ENCODE results near the gene AFF1.
"Not testable (repeated sequence)": the region's sequence is repeated elsewhere in the genome, so short reads cannot be mapped to it uniquely, and the experiment has no call there.

Gene AFF1

DNA sequence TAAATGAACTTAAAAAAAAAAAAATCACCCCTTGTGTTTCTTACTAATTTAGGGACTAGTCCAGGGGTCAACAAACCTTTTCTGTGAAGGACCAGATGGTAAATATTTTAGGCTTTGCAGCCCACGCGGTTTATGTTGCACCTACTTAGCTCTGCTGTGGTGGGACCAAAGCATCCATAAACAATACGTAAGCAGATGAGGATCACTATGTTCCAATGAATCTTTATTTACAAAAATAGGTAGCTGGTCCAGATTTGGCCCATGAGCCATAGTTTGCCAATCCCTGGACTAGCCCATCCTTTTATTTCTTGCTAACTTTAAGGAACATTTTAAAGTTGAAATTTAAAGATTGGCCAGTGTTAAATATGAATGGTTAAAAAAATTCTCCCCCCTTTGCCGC is 95.3 kb downstream of the AFF1 start:
- H3K4me3 ChIP-seq (ENCODE audit: low read length), result no peak overlapping the region
- H3K9me3 ChIP-seq (ENCODE audit: control insufficient read depth, low read length), result no peaks in the 10 kb centered on the region
- H3K9ac ChIP-seq (ENCODE audit: low read length), result no peak overlapping the region
- no peaks in the 10 kb centered on the region for H3K36me3 ChIP-seq (ENCODE audit: control insufficient read depth, insufficient read depth, low read length)
- H3K27me3 ChIP-seq (ENCODE audit: control insufficient read depth, insufficient read depth, low read length), result no peaks in the 10 kb centered on the region
- peaks cover 55% of the 10 kb centered on the region for H3K4me1 ChIP-seq (ENCODE audit: control insufficient read depth, insufficient read depth, low read length)

GRCh38 chr4:87030755-87031441 is 96.1 kb downstream of the AFF1 start:
- H3K4me3 ChIP-seq (ENCODE audit: low read length), result no peak overlapping the region

DNA sequence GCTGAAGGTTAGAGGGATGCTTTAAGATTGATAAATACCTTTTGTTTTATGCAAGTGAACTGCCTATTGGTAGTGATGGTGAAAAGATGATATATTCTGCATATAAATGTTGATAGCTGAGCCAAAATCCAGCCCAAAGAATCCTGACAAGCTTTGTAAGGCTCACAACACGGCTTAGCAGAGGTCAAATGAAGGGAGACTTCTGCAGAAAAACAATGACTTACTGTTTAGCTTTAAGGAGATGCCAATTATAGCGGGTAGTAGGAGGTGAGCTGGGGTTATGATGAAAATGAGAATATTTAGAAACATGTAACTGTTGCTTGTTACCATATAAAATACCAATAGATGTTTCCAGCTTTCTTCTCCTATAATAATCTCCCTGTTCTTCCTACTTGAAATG is 97.1 kb downstream of the AFF1 start:
- H3K4me3 ChIP-seq (ENCODE audit: low read length), result no peak overlapping the region
- H3K9ac ChIP-seq (ENCODE audit: low read length), result no peak overlapping the region
- H3K4me1 ChIP-seq (ENCODE audit: control insufficient read depth, insufficient read depth, low read length), result peaks cover 51% of the 10 kb centered on the region

More at GRCh38 chr4:87030755-87031441, 96.1 kb downstream of the AFF1 start:
- no peaks in the 10 kb centered on the region for H3K27me3 ChIP-seq (ENCODE audit: control insufficient read depth, insufficient read depth, low read length)
- H3K36me3 ChIP-seq (ENCODE audit: control insufficient read depth, insufficient read depth, low read length), result no peaks in the 10 kb centered on the region
- H3K4me1 ChIP-seq (ENCODE audit: control insufficient read depth, insufficient read depth, low read length), result peaks cover 50% of the 10 kb centered on the region
- no peak overlapping the region for H3K9ac ChIP-seq (ENCODE audit: low read length)
- no peaks in the 10 kb centered on the region for H3K9me3 ChIP-seq (ENCODE audit: control insufficient read depth, low read length)

GRCh38 chr4:87032884-87033533 is 98.2 kb downstream of the AFF1 start:
- Histone ChIP-seq H3K27me3 (ENCODE audit: control insufficient read depth, insufficient read depth, low read length) (no peaks in the 10 kb centered on the region), H3K36me3 (ENCODE audit: control insufficient read depth, insufficient read depth, low read length) (no peaks in the 10 kb centered on the region), H3K9ac (ENCODE audit: low read length) (no peak overlapping the region), H3K9me3 (ENCODE audit: control insufficient read depth, low read length) (no peaks in the 10 kb centered on the region), H3K4me3 (ENCODE audit: low read length) (no peak overlapping the region), H3K4me1 (ENCODE audit: control insufficient read depth, insufficient read depth, low read length) (peaks cover 55% of the 10 kb centered on the region)

More for the DNA sequence above, 97.1 kb downstream of the AFF1 start:
- Histone ChIP-seq H3K9me3 (ENCODE audit: control insufficient read depth, low read length) (no peaks in the 10 kb centered on the region), H3K36me3 (ENCODE audit: control insufficient read depth, insufficient read depth, low read length) (no peaks in the 10 kb centered on the region), H3K27me3 (ENCODE audit: control insufficient read depth, insufficient read depth, low read length) (no peaks in the 10 kb centered on the region)

DNA sequence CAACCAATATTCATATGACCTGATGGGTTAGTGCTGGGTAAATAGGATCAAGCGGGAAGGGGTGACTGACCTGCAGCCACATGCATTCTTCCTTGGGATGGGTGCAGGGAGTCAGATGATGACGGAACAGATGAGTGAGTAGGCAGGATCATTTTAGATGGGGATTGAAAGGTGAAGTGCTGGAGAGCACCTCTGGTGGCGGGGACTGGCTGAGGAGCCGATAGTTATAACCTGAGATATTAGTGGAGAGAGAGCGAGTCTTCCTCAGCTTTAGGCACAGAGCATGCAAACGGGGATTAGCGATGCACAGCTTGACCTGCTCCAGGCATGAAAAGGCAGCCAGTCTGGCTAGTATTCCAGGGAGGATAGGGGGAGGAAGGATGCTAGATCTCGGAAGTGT is 99.1 kb downstream of the AFF1 start:
- no peak overlapping the region for H3K4me3 ChIP-seq (ENCODE audit: low read length)
- no peaks in the 10 kb centered on the region for H3K27me3 ChIP-seq (ENCODE audit: control insufficient read depth, insufficient read depth, low read length)
- H3K36me3 ChIP-seq (ENCODE audit: control insufficient read depth, insufficient read depth, low read length), result no peaks in the 10 kb centered on the region
- peaks cover 57% of the 10 kb centered on the region for H3K4me1 ChIP-seq (ENCODE audit: control insufficient read depth, insufficient read depth, low read length)
- no peaks in the 10 kb centered on the region for H3K9me3 ChIP-seq (ENCODE audit: control insufficient read depth, low read length)
- no peak overlapping the region for H3K9ac ChIP-seq (ENCODE audit: low read length)

- Histone ChIP-seq H3K9ac (ENCODE audit: low read length) (no peak overlapping the region), H3K27me3 (ENCODE audit: control insufficient read depth, insufficient read depth, low read length) (no peaks in the 10 kb centered on the region), H3K9me3 (ENCODE audit: control insufficient read depth, low read length) (no peaks in the 10 kb centered on the region), H3K36me3 (ENCODE audit: control insufficient read depth, insufficient read depth, low read length) (no peaks in the 10 kb centered on the region), H3K4me1 (ENCODE audit: control insufficient read depth, insufficient read depth, low read length) (peaks cover 57% of the 10 kb centered on the region), H3K4me3 (ENCODE audit: low read length) (no peak overlapping the region)
Measured at GRCh38 chr4:87034527-87034926, 99.7 kb downstream of the AFF1 start.

- H3K9me3 ChIP-seq (ENCODE audit: control insufficient read depth, low read length), result no peaks in the 10 kb centered on the region
- no peaks in the 10 kb centered on the region for H3K27me3 ChIP-seq (ENCODE audit: control insufficient read depth, insufficient read depth, low read length)
- H3K36me3 ChIP-seq (ENCODE audit: control insufficient read depth, insufficient read depth, low read length), result no peaks in the 10 kb centered on the region
- no peak overlapping the region for H3K4me3 ChIP-seq (ENCODE audit: low read length)
- H3K4me1 ChIP-seq (ENCODE audit: control insufficient read depth, insufficient read depth, low read length), result peaks cover 53% of the 10 kb centered on the region
- no peak overlapping the region for H3K9ac ChIP-seq (ENCODE audit: low read length)
Measured at GRCh38 chr4:87035881-87036509, 101.2 kb downstream of the AFF1 start.

DNA sequence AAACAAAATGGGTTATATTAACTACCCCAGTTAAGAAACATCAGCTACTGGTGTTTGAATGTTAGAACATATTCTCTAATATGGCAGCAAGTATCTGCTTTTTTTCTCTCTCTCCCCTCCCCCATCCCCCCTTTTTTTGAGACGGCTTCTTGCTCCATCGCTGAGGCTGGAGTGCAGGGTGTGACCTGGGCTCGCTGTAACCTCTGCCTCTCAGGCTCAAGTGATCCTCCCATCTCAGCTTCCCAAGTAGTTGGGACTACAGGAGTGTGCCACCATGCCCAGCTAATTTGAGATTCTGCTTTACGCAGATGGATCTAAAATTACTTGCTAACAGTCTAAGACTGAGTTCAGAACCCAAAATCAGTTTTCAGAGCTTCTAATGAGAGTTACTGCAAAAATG is 101.9 kb downstream of the AFF1 start:
- Histone ChIP-seq H3K4me1 (ENCODE audit: control insufficient read depth, insufficient read depth, low read length) (peaks cover 51% of the 10 kb centered on the region), H3K27me3 (ENCODE audit: control insufficient read depth, insufficient read depth, low read length) (no peaks in the 10 kb centered on the region), H3K9me3 (ENCODE audit: control insufficient read depth, low read length) (no peaks in the 10 kb centered on the region), H3K9ac (ENCODE audit: low read length) (no peak overlapping the region), H3K36me3 (ENCODE audit: control insufficient read depth, insufficient read depth, low read length) (no peaks in the 10 kb centered on the region), H3K4me3 (ENCODE audit: low read length) (no peak overlapping the region)

GRCh38 chr4:87037171-87037570 is 102.4 kb downstream of the AFF1 start:
- not testable (repeated sequence) for H3K36me3 ChIP-seq (ENCODE audit: control insufficient read depth, insufficient read depth, low read length); H3K9ac ChIP-seq (ENCODE audit: low read length); H3K4me3 ChIP-seq (ENCODE audit: low read length); H3K27me3 ChIP-seq (ENCODE audit: control insufficient read depth, insufficient read depth, low read length); H3K9me3 ChIP-seq (ENCODE audit: control insufficient read depth, low read length)
- peaks cover 49% of the 10 kb centered on the region for H3K4me1 ChIP-seq (ENCODE audit: control insufficient read depth, insufficient read depth, low read length)

GRCh38 chr4:87037671-87038334 is 103.0 kb downstream of the AFF1 start:
- no peaks in the 10 kb centered on the region for H3K36me3 ChIP-seq (ENCODE audit: control insufficient read depth, insufficient read depth, low read length)
- no peak overlapping the region for H3K9ac ChIP-seq (ENCODE audit: low read length)
- H3K4me3 ChIP-seq (ENCODE audit: low read length), result no peak overlapping the region
- H3K9me3 ChIP-seq (ENCODE audit: control insufficient read depth, low read length), result no peaks in the 10 kb centered on the region
- H3K27me3 ChIP-seq (ENCODE audit: control insufficient read depth, insufficient read depth, low read length), result no peaks in the 10 kb centered on the region
- peaks cover 44% of the 10 kb centered on the region for H3K4me1 ChIP-seq (ENCODE audit: control insufficient read depth, insufficient read depth, low read length)

GRCh38 chr4:87038837-87039615 is 104.2 kb downstream of the AFF1 start:
- H3K9ac ChIP-seq (ENCODE audit: low read length), result no peak overlapping the region
- H3K9me3 ChIP-seq (ENCODE audit: control insufficient read depth, low read length), result no peaks in the 10 kb centered on the region
- no peak overlapping the region for H3K4me3 ChIP-seq (ENCODE audit: low read length)
- peaks cover 34% of the 10 kb centered on the region for H3K4me1 ChIP-seq (ENCODE audit: control insufficient read depth, insufficient read depth, low read length)
- no peaks in the 10 kb centered on the region for H3K36me3 ChIP-seq (ENCODE audit: control insufficient read depth, insufficient read depth, low read length)
- H3K27me3 ChIP-seq (ENCODE audit: control insufficient read depth, insufficient read depth, low read length), result no peaks in the 10 kb centered on the region

Measured in mucosa of stomach (tissue), 1 donor.